GM12872 (cell line): ENCODE data around the gene MFSD12.

Source experiments
- CTCF ChIP-seq: IDR thresholded peaks from 3 replicates; pipeline ENCODE4 v1.5.1; 2011; ENCODE audit warnings: low read depth, mild to moderate bottlenecking, low read length, moderate library complexity; ENCODE audit not compliant: insufficient read depth

Gene MFSD12

DNA sequence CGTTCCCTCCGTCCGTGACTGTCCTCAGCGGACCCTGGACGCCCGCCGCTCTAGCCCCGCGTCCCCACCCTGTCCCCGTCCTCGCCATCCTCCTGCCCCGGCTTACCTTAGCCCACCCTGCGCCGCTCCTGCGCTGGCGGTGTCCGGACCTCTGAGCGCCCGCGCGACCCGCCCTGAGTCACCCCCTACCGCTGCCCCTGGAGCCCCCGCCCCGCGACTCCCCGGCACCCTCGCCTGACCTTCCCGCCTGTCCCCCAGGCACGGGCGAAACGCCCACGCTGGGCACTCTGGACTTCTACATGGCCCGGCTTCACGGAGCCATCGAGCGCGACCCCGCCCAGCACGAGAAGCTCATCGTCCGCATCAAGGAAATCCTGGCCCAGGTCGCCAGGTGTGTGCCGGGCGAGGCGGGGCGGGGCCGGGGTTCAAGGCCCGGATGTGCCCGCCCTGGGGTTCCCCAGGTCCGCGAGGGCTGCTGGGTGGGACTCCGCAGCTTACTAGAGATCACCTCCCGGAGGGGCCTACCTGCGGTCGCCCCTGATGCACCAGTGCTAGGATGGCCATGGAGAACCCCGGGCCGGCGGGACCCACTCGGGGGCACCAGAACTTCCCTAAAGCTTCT lies 20.4 kb upstream of the MFSD12 start:
- TF ChIP-seq CTCF: no peak

DNA sequence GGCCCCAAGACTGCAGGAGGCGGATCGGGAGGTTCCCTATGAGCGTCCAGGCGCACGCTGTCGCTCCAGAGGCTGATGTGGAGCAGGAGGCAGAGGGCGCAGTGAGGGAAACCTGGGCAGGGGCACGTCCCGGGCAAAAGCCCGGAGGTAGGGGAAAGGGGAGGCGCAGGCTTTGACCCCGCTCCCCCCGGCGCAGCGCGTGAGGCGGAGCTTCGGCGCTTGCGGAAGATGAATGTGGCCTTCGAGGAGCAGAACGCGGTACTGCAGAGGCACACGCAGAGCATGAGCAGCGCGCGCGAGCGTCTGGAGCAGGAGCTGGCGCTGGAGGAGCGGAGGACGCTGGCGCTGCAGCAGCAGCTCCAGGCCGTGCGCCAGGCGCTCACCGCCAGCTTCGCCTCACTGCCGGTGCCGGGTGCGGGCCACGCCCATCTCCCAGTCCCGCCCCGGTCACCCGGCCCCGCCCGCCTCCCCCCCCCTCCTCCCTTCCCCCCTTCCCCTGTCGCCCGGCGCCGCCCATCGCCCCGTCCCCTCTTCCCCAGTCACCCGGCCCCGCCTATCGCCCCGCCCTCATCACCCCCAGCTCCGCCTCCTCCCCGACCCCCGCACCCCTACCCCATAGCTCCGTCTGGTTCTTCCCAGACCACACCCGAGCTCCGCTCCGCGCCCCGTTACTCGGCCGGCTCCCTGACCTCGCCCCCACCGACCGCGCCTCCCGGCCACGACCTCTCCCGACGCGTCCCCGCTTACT lies 19.5 kb upstream of the MFSD12 start:
- TF ChIP-seq CTCF: no peak

- TF ChIP-seq CTCF: no peak
Measured at GRCh38 chr19:3575949-3576673, 18.7 kb upstream of the MFSD12 start.

GRCh38 chr19:3575260-3575741 lies 17.9 kb upstream of the MFSD12 start:
- TF ChIP-seq CTCF: peak; percentile 50

- no peak for TF ChIP-seq CTCF
Measured at GRCh38 chr19:3573858-3574637, 16.7 kb upstream of the MFSD12 start.

GRCh38 chr19:3573162-3573857 lies 15.9 kb upstream of the MFSD12 start:
- TF ChIP-seq CTCF: no peak
